Astrocyte of the spinal cord (primary cell): ENCODE measurements around the gene ZNF30.
"Not testable (repeated sequence)": the region's sequence is repeated elsewhere in the genome, so short reads cannot be mapped to it uniquely, and the experiment has no call there.

Experiments used
- DNase-seq: peaks from one replicate; pipeline ENCODE4 v3.0.0; 2011; ENCODE audit warnings: low read depth, low spot score
- H3K4me3 ChIP-seq: 2 replicates; pipeline ENCODE4 v1.5.1; 2011; ENCODE audit warnings: low read depth, mild to moderate bottlenecking, low read length, moderate library complexity
- in situ Hi-C: cut with HindIII; loops from 2 replicates; pipeline ENCODE4 v1.10.0; 2017; ENCODE audit warnings: low sequenced_read_pairs
- TF ChIP-seq, protein P1 (sequence below): IDR thresholded peaks from 2 replicates; pipeline ENCODE4 v1.5.1; 2012; ENCODE audit warnings: low read depth, mild to moderate bottlenecking, low read length, inconsistent platforms

The ZNF30 gene

DNA sequence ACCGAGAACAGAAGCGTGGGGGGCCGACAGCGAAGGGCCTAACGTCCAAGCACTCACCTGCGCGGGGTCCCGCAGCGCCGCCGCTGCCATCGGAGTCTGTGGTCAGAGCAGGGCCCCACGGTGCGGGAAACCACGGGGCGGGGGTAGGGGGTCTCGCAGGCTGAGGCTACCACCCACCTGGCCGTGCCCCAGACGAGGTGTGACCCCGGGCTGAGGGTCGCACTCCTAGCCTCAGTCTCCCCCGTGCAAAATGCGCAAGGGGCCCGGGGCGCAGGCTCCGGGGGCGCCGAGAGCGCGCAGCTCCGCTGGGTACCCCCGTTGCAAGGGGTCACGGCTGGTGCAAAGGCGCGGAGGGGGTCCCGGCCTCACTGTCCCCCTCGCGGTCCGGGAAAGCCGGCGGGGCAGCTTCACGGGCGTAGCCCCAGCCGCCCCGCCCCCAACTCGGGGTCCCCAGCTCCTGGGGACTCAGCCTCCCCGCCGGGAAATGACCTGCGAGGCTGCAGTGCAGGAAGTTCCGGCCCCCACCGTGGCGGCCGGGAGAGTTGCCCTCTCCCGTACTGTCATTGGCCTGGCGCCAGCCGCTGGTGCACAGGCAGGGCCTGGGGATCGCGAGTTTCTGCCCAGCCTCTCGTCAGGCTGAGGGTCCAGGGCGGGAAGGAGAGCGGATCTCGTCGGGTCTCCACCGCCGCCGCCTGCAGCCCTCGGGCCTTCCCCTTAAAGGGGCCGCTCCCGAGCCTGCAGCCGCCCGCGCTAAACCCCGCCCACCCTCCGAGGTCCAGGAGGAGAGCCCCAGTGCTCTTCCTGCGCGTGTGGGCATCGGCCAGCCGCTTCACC is 37.1 kb downstream of the ZNF30 start, which contains the start of gene ZNF792:
TSS of gene ZNF792 (minus strand) at position 657 of the 834 bp plus-strand sequence. CDS start at position 90, 567 bp downstream.
- DNase-seq, result peak; percentile 36
- in situ Hi-C loops, result no loop called here
- TF ChIP-seq, protein P1, sequence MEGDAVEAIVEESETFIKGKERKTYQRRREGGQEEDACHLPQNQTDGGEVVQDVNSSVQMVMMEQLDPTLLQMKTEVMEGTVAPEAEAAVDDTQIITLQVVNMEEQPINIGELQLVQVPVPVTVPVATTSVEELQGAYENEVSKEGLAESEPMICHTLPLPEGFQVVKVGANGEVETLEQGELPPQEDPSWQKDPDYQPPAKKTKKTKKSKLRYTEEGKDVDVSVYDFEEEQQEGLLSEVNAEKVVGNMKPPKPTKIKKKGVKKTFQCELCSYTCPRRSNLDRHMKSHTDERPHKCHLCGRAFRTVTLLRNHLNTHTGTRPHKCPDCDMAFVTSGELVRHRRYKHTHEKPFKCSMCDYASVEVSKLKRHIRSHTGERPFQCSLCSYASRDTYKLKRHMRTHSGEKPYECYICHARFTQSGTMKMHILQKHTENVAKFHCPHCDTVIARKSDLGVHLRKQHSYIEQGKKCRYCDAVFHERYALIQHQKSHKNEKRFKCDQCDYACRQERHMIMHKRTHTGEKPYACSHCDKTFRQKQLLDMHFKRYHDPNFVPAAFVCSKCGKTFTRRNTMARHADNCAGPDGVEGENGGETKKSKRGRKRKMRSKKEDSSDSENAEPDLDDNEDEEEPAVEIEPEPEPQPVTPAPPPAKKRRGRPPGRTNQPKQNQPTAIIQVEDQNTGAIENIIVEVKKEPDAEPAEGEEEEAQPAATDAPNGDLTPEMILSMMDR, result no peak
- peak within 1 kb of the TSS; percentile 72 for H3K4me3 ChIP-seq

DNA sequence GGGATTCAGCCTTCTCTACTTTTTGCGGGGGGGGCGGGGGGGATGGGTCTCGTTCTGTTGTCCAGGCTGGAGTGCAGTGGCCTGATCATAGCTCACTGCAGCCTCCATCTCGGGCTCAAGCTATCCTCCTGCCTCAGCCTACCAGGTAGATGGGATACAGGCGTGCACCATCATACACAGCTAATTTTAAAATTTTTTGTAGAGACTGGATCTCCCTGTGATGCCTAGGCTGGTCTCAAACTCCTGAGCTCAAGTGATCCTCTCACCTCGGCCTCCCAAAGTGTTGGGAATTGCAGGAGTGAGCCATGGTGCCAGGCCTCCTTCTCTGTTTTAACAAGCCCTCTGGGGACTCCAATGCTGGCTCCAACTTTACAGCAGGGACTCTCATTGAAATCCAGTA is 37.9 kb downstream of the ZNF30 start:
- H3K4me3 ChIP-seq, result no peak overlapping the region
- DNase-seq, result no peak
- in situ Hi-C loops, result no loop called here
- TF ChIP-seq, protein P1, result no peak

DNA sequence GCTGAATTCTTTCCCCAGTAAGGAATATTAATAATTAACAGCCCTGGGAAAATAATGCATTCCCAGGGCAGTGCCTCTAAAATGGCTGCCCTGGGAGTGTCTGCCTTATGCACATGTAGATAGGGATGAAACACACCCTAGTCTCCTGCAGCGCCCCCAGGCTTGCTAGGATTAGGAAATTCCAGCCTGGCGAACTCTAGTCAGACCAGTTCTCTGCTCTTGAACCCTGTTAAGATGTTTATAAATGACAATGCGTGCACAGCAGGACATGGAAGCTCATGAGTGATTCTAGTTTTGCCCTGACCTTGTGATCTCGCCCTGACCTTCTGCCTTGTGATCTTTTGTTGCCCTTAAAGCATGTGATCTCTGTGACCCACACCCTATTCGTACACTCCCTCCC is 38.8 kb downstream of the ZNF30 start:
- in situ Hi-C loops, H3K4me3 ChIP-seq, DNase-seq: not testable (repeated sequence)

DNA sequence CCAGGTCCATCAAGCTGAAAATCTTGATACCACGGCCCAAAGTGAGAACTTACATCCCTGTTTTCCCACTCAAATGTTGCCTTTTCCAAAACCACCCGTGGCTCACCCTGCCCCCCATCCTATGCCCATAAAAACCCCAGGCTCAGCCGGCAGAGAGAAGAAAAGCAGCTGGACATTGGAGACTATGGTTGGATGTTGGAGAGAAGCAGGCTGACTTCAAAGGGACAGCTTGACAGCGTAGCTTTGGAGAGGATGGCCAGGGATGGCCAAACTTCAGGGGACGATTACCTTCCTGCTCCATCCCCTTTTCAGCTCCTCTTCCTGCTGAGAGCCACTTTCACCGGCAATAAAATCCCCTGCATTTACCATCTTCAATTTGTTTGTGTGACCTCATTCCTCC is 40.8 kb downstream of the ZNF30 start:
- H3K4me3 ChIP-seq, result no peak overlapping the region
- TF ChIP-seq, protein P1, result no peak
- no peak for DNase-seq
- in situ Hi-C loops, result no loop called here

DNA sequence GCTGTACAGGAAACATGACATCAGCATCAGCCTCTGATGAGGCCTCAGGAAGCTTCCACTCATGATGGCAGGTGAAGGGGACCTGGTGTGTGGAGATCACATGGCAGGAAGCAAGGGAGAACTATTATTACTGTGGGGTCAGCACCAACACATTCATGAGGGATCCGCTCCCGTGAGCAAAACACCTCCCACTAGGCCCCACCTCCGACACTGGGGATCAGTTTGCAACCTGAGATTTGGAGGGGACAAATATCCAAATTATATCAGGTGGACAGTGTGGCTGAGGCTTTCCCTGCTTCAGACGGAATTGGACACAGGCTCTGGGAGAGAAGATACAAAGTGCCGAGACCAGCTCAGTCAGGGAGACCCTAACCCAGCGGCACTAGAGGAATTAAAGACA is 43.0 kb downstream of the ZNF30 start:
- in situ Hi-C loops, result no loop called here
- DNase-seq, result no peak
- no peak overlapping the region for H3K4me3 ChIP-seq
- TF ChIP-seq, protein P1, result no peak

DNA sequence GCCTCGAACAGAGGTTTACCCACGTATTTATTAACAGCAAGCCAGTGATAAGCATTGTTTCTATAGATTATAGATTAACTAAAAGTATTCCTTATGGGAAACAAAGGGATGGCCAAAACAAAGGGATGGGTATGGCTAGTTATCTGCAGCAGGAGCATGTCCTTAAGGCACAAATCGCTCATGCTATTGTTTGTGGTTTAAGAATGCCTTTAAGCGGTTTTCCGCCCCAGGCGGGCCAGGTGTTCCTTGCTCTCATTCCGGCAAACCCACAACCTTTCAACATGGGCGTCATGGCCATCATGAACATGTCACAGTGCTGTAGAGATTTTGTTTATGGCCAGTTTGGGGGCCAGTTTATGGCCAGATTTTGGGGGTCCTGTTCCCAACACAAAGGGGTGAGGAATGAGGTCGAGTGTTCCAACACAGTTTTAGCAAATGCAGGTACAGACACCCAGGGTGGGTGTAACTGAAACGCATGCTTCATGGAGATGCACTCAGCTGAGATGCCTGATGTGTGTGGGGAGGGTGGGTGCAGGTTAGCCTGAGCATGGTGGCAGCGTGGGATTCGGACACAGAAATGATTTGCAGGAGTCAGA is 43.6 kb downstream of the ZNF30 start:
- DNase-seq, in situ Hi-C loops, H3K4me3 ChIP-seq: not testable (repeated sequence)

DNA sequence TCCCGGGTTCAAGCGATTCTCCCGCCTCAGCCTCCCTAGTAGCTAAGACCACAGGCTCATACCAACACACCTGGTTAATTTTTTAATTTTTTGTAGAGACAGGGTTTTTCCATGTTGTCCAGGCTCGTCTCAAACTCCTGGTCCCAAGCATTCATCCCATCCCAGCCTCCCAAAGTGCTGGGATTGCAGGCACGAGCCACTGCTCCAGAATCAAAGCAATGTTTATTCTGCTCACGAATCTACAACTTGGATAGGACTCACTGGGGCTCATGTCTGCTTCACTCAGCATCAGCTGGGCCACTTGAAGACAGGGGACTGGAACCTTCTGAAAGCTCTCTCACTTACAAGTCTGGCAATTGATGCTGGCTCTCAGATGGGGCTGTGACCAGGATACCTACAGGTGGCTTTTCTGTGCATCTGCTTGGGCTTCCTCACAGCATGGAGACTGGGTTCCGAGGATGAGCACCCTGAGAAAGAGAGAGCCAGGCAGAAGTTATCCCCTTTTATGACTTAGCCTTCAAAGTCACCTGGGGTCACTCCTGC is 45.5 kb downstream of the ZNF30 start:
- TF ChIP-seq, protein P1, result no peak
- in situ Hi-C loops, result no loop called here
- H3K4me3 ChIP-seq, result no peak overlapping the region
- DNase-seq, result no peak
